Keratinocyte (primary cell): ENCODE results near the gene ITPR2.

Experiments used
- CTCF ChIP-seq, 3 experiments: IDR thresholded peaks in 1 of 3; conservative IDR thresholded peaks in 1 of 3; optimal IDR thresholded peaks in 1 of 3; 2 replicates in 2 of 3; 3 replicates in 1 of 3; pipeline versions ENCODE3 to v1.5.1; 2011; ENCODE audit warnings: low read length in 3 of 3, mild to moderate bottlenecking in 3 of 3, moderate library complexity in 2 of 3, control low read depth in 1 of 3, inconsistent platforms in 1 of 3; ENCODE audit not compliant: insufficient read depth in 2 of 3; ENCODE audit errors: extremely low read depth in 1 of 3
- EZH2 ChIP-seq: IDR thresholded peaks from one replicate; pipeline ENCODE4 v1.6.1; 2012; ENCODE audit warnings: inconsistent platforms, mild to moderate bottlenecking, low read length, moderate library complexity

GRCh38 chr12:26633591-26634210 lies 199.3 kb downstream of the ITPR2 start:
- no peak for TF ChIP-seq CTCF (optimal IDR thresholded peaks at IDR 0.05 in 1 of 3, IDR thresholded peaks at IDR 0.05 in 1 of 3, conservative IDR thresholded peaks at IDR 0.05 in 1 of 3; ENCODE audit: extremely low read depth in 1 of 3, insufficient read depth in 2 of 3, low read length in 3 of 3)
- no peak for TF ChIP-seq EZH2
